Inflammatory macrophage treated with lipopolysaccharide for 4 hours (primary cell): ENCODE results near the gene TMOD2.

Source experiments
- DNase-seq: peaks from one replicate; pipeline ENCODE4 v3.0.0-alpha.2; 2020

Gene TMOD2

DNA sequence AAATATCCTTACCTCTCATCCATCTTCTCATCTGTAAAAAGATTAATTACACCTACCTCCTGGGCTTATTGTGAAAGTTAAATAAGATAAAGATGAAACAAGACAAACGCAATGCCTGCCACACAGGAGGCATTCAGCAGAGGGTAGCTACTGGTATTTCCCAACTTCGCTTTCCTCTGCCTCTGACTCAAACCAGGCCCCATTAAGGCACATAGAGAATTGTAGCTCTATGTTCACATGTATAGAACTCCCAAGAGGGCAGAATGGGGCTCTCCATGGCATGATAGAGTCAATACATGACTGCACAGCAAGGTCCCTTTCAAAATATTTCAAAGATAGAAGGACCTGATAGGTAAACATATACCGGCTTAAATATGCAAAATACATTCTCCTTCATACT is 15.3 kb upstream of the TMOD2 start:
- DNase-seq = peak; percentile 54

DNA sequence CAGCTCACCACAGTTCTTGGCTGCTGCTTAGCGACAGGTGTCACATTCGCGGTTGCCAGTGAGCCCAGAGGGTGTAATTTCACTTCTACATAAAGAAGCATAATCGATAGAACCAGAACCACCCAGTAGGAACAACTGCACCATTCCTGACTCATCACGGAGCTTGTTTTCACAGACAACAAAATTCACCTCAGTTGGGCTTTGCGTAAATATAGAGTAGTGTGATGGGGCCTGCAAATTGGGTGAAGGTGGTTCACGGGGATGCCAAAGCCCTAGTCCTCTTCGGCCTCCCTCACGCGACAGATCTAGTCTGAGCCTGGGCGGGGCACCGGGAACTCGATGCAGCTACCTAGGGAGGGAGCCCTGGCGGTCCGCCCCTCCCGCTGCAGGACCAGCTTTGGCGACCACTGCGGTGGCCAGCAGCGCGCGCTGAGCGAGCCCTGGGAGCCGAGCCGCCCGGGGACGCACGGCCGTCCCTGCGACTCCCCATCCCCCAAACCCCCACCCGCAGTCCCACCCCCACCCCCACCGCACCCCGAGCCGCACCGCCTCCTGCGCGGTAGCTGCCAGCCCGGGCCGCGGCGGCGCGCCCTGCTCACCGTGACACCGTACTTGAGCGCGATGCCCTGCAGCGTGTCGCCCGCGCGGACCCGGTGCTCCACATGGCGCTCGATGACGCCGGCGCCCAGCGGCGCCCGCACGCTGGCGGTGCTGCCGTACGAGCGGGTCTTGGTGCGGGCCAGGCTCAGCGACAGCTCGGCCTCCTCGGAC is 14.5 kb upstream of the TMOD2 start:
- DNase-seq = peak; percentile 29

DNA sequence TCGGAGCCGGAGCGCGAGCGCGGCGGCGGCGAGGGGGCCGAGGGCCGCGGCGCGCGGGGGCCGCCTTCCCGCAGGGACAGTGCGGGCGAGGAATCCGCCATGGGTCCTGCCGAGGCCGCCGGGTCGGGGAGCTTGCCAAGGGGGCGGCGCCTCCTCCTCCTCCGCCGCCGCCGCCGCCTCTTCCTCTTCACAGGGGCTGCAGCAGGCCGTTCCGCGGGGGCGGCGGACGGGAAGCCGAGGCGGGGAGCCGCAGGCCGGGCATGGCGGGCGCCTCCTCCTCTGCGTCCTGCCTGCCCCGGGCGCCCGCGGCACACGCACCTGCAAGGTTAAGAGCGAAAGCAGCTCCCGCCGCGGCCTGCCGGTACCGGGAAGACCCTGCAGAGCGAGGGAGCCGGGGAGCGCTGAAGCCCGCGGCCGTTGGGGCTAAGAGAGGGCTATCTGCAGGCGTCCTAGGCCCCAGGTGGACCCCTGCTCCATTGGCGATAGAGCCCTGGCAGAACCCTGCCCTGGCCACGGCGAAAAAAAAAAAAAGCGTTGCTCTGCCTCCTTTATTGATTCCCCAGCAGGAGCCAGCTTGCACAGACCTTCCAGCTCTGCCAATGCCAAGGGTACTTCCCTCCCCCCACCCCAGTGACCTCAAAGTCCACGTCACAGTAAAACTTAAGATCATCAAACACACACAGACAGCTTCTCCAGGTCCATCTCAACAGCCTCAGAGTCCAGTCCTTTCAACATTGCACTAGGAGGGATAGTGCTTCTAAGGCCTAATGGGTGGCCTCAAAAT is 13.7 kb upstream of the TMOD2 start, which contains the start of gene LYSMD2:
Gene LYSMD2 (minus strand): TSS at position 134 of the 784 bp plus-strand sequence. CDS start 33 bp downstream, at position 101.
- DNase-seq = peak; percentile 66

DNA sequence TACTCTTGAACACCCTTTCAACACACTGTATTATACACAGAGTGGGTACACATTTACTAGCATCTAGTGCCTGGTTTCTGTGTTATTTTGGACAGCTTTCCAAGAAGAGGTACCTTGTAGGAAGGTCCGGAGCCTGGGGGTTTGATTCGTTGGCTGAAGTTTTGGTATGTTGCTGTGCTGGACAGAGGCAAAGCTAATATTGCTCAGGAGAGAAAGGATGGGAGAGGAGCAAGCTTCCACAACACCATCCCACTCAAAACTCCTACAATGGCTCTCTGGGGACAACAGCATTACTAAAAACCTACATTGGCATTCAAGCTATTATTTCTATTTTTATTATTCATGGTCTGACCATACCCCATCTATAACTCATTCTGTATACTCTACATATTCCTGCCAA is 12.8 kb upstream of the TMOD2 start:
- DNase-seq = no peak

DNA sequence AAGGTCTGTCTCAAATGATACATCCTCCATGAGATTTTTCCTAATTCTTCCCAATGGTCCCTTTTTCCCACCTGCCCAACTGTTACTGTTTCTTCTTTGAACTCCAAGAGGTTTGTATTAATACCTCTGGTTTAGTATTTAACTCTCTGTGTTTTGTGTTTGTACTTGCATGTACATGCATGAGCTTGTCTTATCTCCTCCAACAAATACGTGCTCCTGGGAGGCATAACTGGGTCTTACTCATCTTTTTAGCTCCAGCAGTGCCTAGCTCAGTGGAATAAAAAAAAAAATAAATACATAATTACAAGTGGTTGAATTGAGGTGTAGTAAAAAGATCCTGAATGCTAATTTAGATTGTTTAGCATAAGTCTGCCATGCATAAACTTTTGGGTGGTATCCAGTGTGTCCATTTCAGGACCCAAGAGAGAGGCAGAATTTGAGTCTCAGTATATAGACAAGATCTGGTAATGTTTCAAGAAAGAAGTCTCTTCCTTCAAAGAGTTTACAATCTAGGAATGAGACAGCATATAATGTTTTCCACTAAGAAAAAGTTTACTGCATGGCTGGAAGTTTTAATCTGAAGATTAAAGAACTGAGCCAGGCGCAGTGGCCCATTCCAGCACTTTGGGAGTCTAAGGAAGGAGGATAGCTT is 12.2 kb upstream of the TMOD2 start:
- DNase-seq = no peak

DNA sequence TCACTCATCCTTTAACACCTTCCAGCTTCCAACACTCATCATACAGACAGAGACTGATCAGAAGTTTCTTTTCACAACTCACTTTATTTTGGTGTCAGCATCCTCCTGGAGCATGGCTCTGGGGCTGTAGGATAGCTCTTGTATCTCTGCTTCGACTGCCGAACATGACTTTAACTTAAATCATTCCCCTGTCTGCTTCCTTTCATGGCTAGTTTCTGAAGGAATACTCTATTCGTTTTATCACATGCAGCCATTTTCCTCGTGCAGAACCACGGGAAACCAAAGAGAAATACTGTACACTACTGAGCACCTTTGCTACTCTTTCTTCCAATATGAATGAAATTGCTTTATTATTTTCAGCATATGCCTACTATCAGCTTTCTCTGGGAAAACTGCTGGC is 2.1 kb upstream of the TMOD2 start:
- DNase-seq = no peak

DNA sequence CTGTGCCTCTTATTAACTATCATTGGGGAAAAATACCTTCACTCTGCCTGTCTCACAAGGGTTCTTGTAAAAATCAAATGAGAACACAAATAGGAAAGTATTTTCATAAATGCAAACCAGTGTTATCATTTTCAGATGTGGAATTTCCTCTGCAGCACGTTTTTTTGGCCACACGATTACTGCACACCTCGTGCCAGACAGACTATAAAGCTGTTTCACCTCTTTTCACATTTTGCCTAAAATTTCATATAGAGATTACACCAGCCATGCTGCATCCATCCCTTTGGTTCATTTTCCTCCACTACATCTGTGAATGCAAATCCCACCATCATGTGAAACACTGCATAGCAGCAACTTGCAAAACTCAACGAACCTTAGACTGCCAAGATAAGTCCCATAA is 1.2 kb upstream of the TMOD2 start:
- DNase-seq = no peak

DNA sequence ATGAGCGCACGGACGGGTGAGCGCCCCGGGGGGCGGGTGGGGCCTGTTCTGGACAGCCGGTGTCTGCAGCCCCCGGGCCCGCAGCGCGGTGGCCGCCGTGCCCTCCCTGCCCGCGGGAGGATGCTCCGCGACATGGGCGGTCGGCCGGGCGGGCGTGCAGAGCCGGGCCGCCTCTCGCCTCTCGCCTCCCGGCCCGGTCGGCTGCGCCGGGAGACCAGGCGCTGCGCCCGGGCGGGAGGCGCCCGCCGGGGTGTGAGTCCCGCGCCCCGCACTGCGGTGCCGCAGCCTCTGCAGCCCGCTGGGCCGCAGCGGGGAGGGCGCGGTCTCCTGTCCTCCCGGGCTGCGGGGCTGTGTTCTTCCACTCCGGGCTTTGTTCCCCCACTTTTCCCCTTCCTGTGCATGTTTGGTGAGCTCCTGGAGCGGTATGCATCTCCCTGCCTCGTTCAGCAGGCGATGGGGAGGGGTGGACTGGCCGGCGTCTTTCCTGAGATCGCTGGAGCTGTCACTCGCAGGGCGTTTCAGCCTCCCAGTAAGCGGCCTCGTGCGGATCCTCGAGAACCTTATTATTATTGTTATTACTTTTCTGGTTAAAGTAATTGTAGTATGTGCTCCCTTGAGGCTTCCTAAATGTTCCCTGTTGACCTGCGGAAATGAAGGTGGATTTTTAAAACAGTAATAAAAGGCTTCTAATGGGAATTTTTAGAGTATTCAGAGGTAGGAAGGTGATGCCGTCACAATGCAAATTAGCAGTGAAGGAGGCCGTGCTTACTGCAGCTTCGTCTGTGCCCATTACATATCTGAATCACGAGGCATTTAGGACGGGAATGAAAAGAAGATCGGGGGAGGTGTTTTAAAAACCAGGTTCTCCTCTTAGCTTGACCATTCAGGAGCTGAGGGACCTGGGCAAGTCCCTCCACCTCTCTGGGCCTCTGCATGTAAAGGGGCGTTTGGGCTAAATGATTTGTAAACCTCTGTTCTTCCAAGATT is 593 bp downstream of the TMOD2 start:
- peak; percentile 36 for DNase-seq

DNA sequence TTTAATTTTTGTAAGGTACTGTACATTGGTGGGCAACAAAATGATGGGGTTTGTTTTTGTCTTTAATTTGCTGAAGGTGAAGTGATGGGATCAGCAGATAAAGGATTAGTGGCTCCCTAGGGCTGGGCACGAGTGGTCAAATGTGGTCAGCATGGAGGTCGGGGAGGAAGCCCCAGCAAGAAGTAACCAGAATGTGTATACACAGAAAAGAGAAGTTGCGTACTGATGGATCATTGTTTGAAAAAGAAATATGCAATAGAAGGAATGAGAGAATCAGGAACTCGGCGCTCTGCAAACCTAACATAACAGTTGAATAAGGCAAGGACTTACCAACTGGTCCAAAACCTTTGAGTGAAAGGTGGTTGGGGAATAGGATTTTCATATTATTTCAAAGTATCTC is 1.5 kb downstream of the TMOD2 start:
- peak; percentile 77 for DNase-seq

DNA sequence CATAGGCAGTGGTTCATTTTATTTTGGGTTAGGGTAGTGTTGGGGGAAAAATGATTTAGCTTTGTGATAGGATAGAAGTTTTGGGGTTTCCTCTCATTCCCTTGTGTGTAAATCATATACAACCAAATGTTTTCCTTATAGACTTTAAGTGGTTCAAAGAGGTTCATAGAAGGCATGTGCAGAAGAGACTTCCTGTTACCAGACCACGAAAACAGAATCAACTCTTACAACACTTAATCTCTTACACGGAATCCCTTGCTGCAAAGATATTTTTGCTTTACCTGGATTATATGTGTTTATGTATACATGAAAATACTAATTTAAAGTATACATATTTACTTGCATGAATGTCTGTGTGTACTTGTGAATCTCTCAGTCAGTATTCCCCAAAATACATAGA is 2.9 kb downstream of the TMOD2 start:
- DNase-seq = no peak

DNA sequence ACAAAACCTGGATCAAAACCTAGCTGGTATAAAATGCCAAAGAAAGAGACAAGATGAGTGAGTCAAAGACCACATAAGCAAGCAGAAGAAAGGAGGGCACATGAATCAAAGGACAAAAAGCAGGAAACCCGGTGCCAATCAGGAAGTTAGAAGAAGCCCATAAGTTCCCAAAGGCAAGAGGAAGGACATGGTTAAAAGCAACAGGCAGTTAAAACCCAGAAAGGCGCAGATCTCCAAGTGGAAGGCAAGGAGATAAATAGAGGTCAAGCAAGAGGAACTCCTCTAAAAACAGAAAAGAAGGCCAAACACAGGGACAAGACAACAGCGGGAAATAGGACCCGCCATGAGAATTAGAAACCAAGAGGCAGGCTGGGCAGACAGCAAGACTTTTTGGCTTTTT is 4.4 kb downstream of the TMOD2 start:
- DNase-seq = peak; percentile 27

DNA sequence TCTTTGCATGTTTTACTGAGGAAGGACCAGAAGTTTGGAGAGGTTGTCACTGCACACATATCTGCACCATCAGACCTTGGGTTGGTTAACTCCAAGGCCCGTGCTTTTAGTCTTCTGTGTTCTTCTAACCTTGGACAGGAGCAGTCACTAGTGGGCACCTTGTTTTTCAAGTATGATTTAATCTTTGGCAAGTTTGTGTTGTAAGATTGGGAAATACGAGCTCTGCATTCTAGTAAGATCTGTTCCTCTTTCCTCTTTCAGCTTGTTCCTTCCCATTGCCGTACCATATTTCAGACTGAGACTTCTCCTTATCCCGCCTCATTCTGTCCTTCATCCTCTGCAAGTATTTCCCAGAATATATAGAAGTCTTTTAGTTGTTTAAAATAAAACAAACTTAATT is 5.1 kb downstream of the TMOD2 start:
- peak; percentile 86 for DNase-seq

DNA sequence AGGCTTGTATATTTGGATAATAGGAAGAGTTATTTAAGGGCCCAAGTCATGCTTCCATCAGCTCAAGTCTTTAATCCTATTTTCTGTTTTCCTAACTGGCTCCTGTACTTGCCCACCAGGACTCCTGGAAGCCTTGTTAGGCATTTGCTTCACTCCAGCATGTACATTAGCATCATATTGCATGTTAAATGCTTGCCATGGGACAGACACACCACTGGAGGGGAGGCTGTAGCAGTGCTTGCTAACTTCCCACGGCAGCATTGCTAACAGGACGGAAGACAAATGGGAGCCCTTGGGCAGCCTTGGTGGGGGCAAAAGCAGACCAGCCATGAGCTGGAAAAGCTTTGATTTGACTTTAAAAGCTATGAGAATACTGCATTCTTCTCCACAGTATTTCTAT is 6.1 kb downstream of the TMOD2 start:
- no peak for DNase-seq

DNA sequence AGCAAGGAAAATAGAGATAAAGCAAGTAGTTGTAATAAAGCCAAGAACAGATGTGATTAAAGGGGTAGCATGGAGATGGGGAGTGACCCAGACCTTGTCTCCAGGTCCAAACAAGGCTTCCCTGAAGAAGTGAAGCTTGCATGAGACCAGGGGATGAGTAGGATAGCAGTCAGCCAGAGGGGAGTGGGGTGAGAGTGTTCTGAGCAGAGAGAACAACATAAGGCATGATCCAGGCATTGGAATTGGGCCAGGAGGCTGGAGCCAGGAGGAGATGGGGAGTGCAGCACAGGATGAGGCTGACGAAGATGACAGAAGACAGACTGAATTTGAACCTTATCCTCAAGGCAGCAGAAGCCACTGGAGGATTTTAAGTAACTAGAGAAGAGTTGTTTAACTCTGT is 7.2 kb downstream of the TMOD2 start:
- DNase-seq = no peak

DNA sequence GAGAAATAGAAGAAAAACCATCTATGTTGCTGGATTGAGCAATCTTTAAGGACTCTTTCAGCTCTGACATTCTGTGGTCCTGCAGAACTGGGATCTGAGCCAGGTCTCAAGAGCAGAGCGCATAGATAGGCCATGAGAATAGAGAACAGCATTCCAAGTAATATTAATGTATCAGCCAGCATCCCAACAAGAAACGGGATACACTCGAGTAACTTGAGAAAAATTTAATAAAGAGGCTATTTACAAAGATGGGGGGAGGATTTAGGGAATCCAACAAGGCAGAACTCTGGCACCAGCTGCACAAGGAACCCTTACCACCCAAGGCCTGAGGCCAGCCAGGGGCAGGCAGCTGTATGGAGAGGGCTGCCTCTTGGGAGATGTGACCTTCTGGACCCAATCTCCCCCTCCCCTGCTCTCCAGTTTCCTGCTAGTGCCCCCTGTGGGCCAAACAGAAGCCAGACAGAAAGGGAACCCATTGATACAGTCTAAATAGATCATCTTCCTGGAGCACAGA is 8.2 kb downstream of the TMOD2 start:
- no peak for DNase-seq

DNA sequence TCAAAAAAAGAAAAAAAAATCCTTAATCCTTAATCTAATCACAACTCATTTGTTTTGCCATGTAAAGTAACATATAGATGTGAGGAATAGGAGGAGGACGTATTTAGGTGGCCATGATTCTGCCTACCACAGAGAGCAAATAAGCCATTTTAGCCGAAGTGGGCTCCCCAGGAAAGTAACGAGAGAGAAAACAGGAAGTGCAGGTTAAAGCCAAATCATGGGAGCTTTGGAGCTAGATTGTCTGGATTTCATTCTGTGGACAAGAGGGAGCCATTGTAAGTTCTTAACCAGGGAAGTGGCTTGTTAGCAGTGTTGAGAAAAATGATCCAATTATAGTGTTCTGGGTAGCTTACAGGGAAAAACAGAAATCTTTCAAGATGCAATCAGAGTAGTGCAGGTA is 9.4 kb downstream of the TMOD2 start:
- no peak for DNase-seq

DNA sequence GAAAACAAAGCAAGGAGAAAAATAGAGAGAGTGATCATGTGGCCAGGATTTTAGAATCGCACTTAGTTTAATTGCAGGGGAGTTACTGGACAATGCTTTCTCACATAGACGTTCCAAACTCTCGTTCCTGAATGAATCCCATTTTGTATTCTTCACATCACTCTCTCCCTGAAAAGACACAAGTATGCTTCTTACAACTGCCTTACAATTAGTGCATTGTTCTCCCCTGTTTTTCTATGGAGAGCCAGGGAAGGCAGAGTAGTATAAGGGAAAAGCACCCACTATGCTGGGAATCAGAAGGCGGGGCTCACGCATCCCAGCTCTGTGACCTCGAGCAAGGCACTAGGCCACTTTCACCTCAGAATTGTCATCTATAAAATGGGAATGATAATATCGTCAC is 14.4 kb downstream of the TMOD2 start:
- no peak for DNase-seq

DNA sequence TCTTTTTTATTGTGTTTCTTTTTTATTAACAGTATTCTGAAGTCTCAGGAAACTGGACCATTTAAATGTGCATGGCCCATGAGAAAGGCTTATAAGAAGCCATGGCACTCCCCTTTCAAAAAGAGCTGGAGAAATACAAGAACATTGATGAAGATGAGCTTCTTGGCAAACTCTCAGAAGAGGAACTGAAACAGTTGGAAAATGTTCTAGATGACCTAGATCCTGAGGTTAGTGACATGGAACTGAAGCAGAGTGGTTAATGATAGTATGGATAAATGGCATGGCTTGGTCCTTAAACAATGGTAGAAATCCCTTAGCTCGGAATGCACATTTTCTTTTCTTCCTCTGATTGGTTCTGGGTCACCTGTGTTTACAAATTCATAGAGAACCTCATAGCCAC is 14.9 kb downstream of the TMOD2 start:
- peak; percentile 46 for DNase-seq

DNA sequence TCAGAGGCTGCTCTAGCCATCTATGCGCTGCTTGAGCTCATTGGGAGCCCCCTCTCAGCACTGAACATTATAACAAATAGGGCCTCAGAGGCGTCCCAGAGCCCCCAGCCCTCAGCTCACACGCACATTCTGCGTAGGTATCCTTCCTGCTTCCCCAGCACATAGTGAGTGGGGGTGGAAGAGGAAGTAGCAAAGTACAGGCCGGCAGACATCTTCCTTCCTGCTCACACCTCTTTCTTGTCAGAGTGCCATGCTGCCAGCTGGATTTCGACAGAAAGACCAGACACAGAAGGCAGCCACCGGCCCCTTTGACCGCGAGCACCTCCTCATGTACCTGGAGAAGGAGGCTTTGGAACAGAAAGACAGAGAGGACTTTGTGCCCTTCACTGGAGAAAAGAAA is 16.6 kb downstream of the TMOD2 start:
- DNase-seq = peak; percentile 33

DNA sequence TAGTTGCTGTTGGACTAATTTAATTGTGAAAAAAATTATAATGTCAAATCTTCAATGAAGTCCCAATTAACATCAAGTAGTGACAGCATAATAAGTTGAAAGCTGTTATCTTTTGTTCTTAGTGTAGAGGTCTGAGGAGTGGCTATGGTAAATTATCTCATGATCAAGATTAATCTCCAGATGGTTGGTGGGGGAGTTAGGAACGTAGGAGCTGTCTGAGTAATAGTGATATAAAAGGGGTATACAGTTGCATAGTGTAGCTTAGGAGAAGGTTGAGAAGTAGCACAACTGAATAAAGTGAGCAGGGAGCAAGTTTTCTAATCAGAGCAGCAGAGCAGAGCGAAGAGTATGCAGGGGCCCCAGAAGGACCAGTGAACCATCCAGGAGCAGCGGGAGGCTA is 19.5 kb downstream of the TMOD2 start:
- no peak for DNase-seq

DNA sequence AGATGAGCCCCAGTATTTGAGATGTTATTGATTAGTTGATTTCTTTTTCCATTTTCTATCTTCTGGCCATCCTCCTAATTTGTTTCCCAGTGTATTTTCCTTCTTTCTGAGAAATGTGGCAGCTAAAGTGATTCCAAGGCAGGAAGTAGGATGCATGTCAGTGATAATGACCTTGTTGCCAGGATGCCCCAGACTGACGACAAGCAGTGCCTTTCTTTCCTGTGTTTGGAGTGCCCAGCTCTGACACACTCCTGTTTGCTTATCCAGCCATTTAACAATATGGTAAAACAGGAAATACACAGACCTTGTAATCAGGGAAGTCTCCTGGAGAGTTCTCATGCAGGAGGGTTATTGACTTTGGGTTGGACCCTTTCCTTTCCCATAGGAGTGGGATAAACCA is 20.4 kb downstream of the TMOD2 start:
- DNase-seq = no peak

DNA sequence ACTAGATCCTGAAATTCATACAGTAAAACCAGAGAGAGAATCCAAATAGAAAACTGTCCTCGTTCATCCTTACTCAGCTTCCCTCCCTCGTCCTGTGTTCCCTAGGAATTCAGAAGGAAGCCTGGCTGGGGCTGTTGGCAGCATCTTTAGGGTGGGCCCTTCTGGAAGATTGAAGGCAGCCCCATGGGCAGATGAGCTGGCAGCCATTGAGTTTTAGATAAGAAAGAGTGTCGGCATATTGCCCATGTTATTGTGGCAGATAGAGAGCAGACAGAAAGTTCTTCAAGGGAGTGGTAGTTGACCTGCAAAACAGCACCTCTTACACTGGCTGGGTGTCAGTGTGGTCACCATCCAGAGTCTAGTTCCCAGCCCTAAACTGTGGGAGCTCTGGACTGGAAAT is 23.5 kb downstream of the TMOD2 start:
- no peak for DNase-seq
